AG09309 (cell line): ENCODE data around the gene TMEM232.

Source experiments
- DNase-seq: peaks from one replicate; pipeline ENCODE4 v3.0.0-alpha.2; 2010; ENCODE audit warnings: low read depth
- H3K4me3 ChIP-seq: 2 replicates; pipeline ENCODE4 v1.5.1; 2011; ENCODE audit warnings: mild to moderate bottlenecking, low read depth, low read length, moderate library complexity; ENCODE audit not compliant: control insufficient read depth
- TF ChIP-seq, protein P1 (sequence below): IDR thresholded peaks from 2 replicates; pipeline ENCODE4 v1.5.1; 2011; ENCODE audit warnings: mild to moderate bottlenecking, low read depth, low read length, inconsistent platforms; ENCODE audit not compliant: insufficient read depth, control insufficient read depth; ENCODE audit errors: missing control alignments

TMEM232 gene

GRCh38 chr5:110476164-110476563 lies 250.3 kb downstream of the TMEM232 start:
- TF ChIP-seq, protein P1, sequence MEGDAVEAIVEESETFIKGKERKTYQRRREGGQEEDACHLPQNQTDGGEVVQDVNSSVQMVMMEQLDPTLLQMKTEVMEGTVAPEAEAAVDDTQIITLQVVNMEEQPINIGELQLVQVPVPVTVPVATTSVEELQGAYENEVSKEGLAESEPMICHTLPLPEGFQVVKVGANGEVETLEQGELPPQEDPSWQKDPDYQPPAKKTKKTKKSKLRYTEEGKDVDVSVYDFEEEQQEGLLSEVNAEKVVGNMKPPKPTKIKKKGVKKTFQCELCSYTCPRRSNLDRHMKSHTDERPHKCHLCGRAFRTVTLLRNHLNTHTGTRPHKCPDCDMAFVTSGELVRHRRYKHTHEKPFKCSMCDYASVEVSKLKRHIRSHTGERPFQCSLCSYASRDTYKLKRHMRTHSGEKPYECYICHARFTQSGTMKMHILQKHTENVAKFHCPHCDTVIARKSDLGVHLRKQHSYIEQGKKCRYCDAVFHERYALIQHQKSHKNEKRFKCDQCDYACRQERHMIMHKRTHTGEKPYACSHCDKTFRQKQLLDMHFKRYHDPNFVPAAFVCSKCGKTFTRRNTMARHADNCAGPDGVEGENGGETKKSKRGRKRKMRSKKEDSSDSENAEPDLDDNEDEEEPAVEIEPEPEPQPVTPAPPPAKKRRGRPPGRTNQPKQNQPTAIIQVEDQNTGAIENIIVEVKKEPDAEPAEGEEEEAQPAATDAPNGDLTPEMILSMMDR, result no peak
- DNase-seq, result no peak
- H3K4me3 ChIP-seq, result no peak overlapping the region

DNA sequence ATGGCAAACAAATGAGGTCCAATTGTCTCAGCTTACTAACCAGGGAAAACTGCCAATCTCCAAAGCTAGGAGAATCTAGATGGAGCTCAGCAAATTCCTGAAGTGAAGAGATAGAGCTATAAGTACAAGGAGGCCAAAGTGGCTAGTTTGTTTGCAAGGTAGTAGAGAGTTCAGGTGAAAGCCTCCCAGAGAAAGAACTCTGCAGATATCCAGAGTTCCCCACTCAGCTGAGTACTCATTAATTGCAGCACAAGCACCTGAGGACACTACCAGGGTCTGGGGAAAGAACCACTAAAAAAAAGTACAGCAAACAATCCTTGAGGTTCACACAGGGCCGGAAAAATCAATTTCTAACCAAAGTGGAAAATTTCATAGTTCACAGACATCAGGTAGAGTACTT lies 250.9 kb downstream of the TMEM232 start:
- TF ChIP-seq, protein P1, result no peak
- no peak overlapping the region for H3K4me3 ChIP-seq
- DNase-seq, result no peak

DNA sequence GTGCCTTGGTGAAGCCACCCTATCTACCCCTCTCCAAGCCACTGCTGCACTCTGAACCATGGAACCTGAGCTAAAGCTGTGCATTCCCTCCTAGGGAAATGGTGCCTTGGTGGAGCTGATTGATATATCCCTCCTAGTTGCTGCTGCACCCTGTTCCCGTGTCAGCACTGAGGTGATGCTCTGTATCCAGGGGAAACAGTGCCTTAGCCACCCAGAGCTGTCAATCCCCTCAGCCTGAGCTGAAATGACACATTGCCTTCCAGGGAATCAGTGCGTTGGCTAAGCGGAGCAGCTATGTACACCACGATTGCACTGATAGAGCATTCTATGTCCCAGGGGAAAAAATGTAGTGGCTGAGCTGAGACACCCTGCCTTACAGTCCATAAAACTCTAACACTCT lies 257.0 kb downstream of the TMEM232 start:
- DNase-seq, result no peak
- H3K4me3 ChIP-seq, result no peak overlapping the region
- TF ChIP-seq, protein P1, result no peak

DNA sequence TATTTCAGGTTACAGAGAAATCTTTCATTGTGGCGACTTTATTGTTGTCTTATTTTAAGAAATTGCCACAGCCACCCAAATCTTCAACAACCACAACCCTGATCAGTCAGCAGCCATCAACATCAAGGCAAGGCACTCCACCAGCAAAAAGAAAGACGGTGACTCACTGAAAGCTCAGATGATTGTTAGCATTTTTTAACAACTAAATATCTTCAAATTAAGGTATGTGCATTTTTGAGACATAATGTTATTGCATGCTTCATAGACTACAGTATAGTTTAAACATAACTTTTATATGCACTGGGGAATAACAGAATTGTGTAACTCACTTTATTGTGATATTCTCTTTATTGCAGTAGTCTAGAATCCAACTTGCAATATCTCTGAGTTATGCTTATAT lies 263.4 kb downstream of the TMEM232 start:
- no peak overlapping the region for H3K4me3 ChIP-seq
- DNase-seq, result no peak
- TF ChIP-seq, protein P1, result no peak

- DNase-seq, result no peak
- TF ChIP-seq, protein P1, result no peak
- no peak overlapping the region for H3K4me3 ChIP-seq
These were observed 265.6 kb downstream of the TMEM232 start for GRCh38 chr5:110460837-110461236.

DNA sequence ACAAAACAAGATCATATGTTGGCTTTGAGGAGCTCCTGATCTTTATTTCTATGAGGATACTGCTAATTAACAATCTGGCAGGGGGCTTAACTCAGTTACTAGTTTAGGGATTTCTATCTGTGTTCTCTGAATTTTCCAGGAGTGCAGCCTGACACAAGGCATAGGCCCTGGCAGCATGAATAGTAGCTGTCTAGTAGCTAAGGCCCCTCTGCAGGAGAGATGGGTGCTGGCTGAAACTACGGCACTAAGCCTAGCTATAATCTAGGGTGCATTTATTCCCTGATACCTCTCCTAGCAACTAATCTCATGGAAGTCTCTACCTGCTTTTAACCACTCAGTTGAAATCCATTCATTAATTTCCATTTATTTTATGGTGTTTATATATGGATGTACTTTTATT lies 268.2 kb downstream of the TMEM232 start:
- no peak for DNase-seq
- TF ChIP-seq, protein P1, result no peak
- H3K4me3 ChIP-seq, result no peak overlapping the region

DNA sequence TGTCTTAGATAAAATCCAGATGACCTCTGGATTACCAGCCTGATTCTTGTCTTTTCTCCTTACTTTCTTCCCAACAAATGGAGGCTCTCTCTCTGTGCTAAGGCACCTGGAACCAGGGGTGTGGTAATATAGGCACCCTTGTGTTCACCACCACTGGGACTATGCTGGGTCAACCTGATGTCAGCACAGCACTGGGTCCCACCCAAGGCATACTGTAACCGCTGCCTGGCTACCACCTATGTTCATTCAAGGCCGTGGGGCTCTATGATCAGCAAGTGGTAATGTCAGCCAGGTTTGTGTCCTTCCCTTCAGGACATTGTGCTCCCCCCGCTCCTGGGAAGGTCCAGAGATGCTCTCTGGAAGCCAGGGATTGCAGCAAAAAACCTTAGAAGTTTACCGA lies 283.6 kb downstream of the TMEM232 start:
- TF ChIP-seq, protein P1, result no peak
- no peak for DNase-seq
- H3K4me3 ChIP-seq, result no peak overlapping the region
